Sigmoid colon (tissue), 7 donors: ENCODE data around the gene VPREB1. TPM values are rescaled to one million over a fixed set of nuclear protein-coding genes. Genes with fewer than 3 reads are reported as not detected.

Experiments
- DNase-seq: peaks from one replicate; pipeline ENCODE4 v3.0.0-alpha.2; 2019
- H3K27ac ChIP-seq, 4 donors: fragments of 200-600 bp; sonication (generic); one replicate each; pipeline ENCODE4 v1.5.1; 2016 to 2019; ENCODE audit warnings: mild to moderate bottlenecking in 1 of 4
- H3K27me3 ChIP-seq, 3 donors: fragments of 200-600 bp; sonication (generic); one replicate each; pipeline ENCODE4 v1.5.1; 2019; ENCODE audit warnings: mild to moderate bottlenecking in 1 of 3
- H3K36me3 ChIP-seq, 4 donors: fragments of 200-600 bp; sonication (generic); one replicate each; pipeline ENCODE4 v1.5.1; 2016 to 2019
- H3K4me1 ChIP-seq, 4 donors: fragments of 200-600 bp; sonication (generic); one replicate each; pipeline ENCODE4 v1.5.1; 2017 to 2019
- H3K4me3 ChIP-seq, 4 donors: fragments of 200-600 bp; sonication (generic); one replicate each; pipeline ENCODE4 v1.5.1; 2017 to 2019; ENCODE audit warnings: mild to moderate bottlenecking in 2 of 4, moderate library complexity in 1 of 4
- H3K9me3 ChIP-seq, 4 donors: fragments of 200-600 bp in 3 of 4; sonication (generic) in 3 of 4; one replicate each; pipeline versions ENCODE4 v1.5.1 to v1.6.1; 2013 to 2019
- EP300 ChIP-seq, 4 donors: sonication (generic); formaldehyde crosslinking; IDR thresholded peaks; one replicate each; pipeline ENCODE4 v1.6.1; 2017; ENCODE audit warnings: antibody characterized with exemption in 4 of 4
- POLR2A ChIP-seq, 2 donors: fragments of 450-650 bp; IDR thresholded peaks; one replicate each; pipeline ENCODE4 v1.6.1; 2016; ENCODE audit warnings: antibody characterized with exemption in 2 of 2, mild to moderate bottlenecking in 2 of 2, moderate library complexity in 2 of 2
- POLR2AphosphoS5 ChIP-seq, 4 donors: sonication (generic); formaldehyde crosslinking; IDR thresholded peaks; one replicate each; pipeline ENCODE4 v1.6.1; 2017; ENCODE audit warnings: antibody characterized with exemption in 4 of 4
- WGBS, 2 donors: extraction: QIAGEN DNeasy Blood & Tissue Kit; methylation state at CpG; one replicate each; pipeline ENCODE4 v1.1.7; 2013; 5-methylcytosine and 5-hydroxymethylcytosine counted together
- intact Hi-C: fragments of 100-400 bp; cut with DNase I; formaldehyde crosslinking; loops from one replicate; pipeline ENCODE4 v1.15.1; 2023
- polyA plus RNA-seq, 3 donors: library from polyadenylated mRNA; stranded (reverse); fragments of 200-250 nt; gene quantifications; one replicate each; pipeline ENCODE4 v1.2.3, GENCODE V29; 2013
- total RNA-seq, 4 donors: library from RNA; depleted of rRNA; stranded (reverse); fragments of >200 nt; gene quantifications; one replicate each; pipeline ENCODE4 v1.1.0, GENCODE V29; 2016
- TF ChIP-seq, protein P1 (sequence below), 4 experiments: fragments of 450-650 bp in 3 of 4; fragments of 200-600 bp in 1 of 4; IDR thresholded peaks; one replicate each; pipeline ENCODE4 v1.5.1; 2016 to 2019; ENCODE audit warnings: antibody characterized with exemption in 4 of 4, mild to moderate bottlenecking in 3 of 4, moderate library complexity in 2 of 4
- donor health status: healthy with polysubstance abuse.
- donor health status: Bipolar disorder and iron deficiency.
- donor health status: healthy.

The VPREB1 gene
- total and polyA plus RNA-seq, 7 donors: 1.9 TPM; not detected in 6

DNA sequence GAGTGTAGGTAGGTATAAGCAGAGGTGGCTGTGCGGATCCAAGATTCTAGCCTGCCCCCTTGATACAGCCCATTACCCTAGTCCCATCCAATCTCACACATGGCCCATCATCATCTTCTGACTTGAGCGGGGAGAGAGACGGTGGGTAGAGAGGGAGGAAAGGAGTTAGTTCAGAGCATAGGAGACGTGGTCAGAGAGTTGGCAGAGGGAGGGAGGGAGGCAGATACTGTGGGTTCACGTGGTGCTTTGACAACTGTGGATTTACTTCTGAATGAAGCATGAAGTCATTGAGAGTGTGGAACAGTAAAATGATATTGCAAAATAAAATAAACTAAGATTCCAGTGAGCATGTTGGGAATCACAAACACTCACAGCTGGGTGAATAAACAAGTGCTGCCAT is 31.4 kb upstream of the VPREB1 start:
- DNase-seq: no peak
- intact Hi-C loops: no loop called here
- H3K27me3 ChIP-seq: peaks cover 0 to 21% (median 0%) of the 10 kb centered on the region in 3 donors
- no peak overlapping the region for H3K4me3 ChIP-seq
- WGBS, 2 donors: 39 to 45% methylated on average over 5 of the region's 5 CpGs
- H3K4me1 ChIP-seq: no peaks in the 10 kb centered on the region
- no peak overlapping the region for H3K27ac ChIP-seq
- TF ChIP-seq, protein P1, sequence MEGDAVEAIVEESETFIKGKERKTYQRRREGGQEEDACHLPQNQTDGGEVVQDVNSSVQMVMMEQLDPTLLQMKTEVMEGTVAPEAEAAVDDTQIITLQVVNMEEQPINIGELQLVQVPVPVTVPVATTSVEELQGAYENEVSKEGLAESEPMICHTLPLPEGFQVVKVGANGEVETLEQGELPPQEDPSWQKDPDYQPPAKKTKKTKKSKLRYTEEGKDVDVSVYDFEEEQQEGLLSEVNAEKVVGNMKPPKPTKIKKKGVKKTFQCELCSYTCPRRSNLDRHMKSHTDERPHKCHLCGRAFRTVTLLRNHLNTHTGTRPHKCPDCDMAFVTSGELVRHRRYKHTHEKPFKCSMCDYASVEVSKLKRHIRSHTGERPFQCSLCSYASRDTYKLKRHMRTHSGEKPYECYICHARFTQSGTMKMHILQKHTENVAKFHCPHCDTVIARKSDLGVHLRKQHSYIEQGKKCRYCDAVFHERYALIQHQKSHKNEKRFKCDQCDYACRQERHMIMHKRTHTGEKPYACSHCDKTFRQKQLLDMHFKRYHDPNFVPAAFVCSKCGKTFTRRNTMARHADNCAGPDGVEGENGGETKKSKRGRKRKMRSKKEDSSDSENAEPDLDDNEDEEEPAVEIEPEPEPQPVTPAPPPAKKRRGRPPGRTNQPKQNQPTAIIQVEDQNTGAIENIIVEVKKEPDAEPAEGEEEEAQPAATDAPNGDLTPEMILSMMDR (IDR thresholded peaks at IDR 0.05): no peak
- TF ChIP-seq EP300 (IDR thresholded peaks at IDR 0.05): no peak
- TF ChIP-seq POLR2A (IDR thresholded peaks at IDR 0.05): no peak
- TF ChIP-seq POLR2AphosphoS5 (IDR thresholded peaks at IDR 0.05): no peak
- no peaks in the 10 kb centered on the region for H3K9me3 ChIP-seq
- H3K36me3 ChIP-seq: no peaks in the 10 kb centered on the region

DNA sequence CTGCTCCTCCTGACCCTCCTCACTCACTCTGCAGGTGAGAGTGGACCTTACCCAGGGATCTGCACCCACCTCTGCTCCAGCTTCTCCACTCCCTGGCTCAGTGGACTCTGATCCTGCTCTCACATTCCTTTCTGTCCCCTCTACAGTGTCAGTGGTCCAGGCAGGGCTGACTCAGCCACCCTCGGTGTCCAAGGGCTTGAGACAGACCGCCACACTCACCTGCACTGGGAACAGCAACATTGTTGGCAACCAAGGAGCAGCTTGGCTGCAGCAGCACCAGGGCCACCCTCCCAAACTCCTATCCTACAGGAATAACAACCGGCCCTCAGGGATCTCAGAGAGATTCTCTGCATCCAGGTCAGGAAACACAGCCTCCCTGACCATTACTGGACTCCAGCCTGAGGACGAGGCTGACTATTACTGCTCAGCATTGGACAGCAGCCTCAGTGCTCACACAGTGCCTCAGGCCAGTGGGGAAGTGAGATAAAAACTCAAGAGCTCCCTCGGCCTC is 29.7 kb upstream of the VPREB1 start:
- TF ChIP-seq, protein P1 (IDR thresholded peaks at IDR 0.05): no peak
- no peak for TF ChIP-seq POLR2A (IDR thresholded peaks at IDR 0.05)
- no peak for DNase-seq
- Histone ChIP-seq H3K36me3 (no peaks in the 10 kb centered on the region), H3K4me3 (no peak overlapping the region), H3K9me3 (no peaks in the 10 kb centered on the region), H3K27me3 (peaks cover 0 to 13% (median 0%) of the 10 kb centered on the region in 3 donors), H3K27ac (no peak overlapping the region), H3K4me1 (no peaks in the 10 kb centered on the region)
- WGBS, 2 donors: 72 to 74% methylated on average over 5 of the region's 5 CpGs
- intact Hi-C loops: no loop called here

- 65 to 73% methylated on average over 5 of the region's 5 CpGs for whole genome bisulfite sequencing, 2 donors
- no peak overlapping the region for H3K27ac ChIP-seq
- H3K9me3 ChIP-seq: no peaks in the 10 kb centered on the region
- intact Hi-C loops: no loop called here
- peaks cover 0 to 3% (median 0%) of the 10 kb centered on the region in 3 donors for H3K27me3 ChIP-seq
- H3K4me1 ChIP-seq: no peaks in the 10 kb centered on the region
- H3K4me3 ChIP-seq: no peak overlapping the region
- DNase-seq: no peak
- TF ChIP-seq EP300 (IDR thresholded peaks at IDR 0.05): no peak
- no peaks in the 10 kb centered on the region for H3K36me3 ChIP-seq
Observed at GRCh38 chr22:22215659-22216449, 28.7 kb upstream of the VPREB1 start.

DNA sequence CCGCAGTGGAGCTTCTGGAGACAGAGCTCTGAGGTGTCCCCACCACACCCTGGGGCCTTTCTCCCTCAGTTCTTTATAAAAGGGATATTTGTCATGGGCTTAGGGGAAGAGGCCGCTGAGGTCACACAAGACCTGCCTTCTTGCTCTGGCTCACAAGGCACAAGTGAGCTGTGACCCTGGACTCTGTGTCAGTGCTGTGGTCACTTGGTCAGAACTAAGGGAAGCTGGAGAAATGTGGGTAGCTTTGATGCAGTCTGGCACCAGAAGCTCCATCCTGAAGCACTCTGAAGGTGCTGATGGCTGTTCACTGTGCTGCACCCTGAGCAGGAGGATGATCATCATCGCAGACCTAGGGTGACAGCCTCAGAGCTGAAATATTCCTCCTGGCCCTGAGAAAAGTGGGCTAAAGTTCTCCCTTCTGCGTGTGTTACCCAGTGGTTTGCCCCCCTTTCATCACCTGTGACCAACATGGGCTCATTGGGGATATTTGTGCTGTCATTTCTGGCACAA is 28.1 kb upstream of the VPREB1 start:
- Histone ChIP-seq H3K27me3 (no peaks in the 10 kb centered on the region), H3K9me3 (no peaks in the 10 kb centered on the region), H3K36me3 (no peaks in the 10 kb centered on the region), H3K4me1 (no peaks in the 10 kb centered on the region), H3K4me3 (no peak overlapping the region), H3K27ac (no peak overlapping the region)
- intact Hi-C loops: no loop called here
- TF ChIP-seq POLR2A (IDR thresholded peaks at IDR 0.05) (no peak), POLR2AphosphoS5 (IDR thresholded peaks at IDR 0.05) (no peak)
- 83 to 91% methylated on average over 4 of the region's 4 CpGs for WGBS, 2 donors
- DNase-seq: no peak

DNA sequence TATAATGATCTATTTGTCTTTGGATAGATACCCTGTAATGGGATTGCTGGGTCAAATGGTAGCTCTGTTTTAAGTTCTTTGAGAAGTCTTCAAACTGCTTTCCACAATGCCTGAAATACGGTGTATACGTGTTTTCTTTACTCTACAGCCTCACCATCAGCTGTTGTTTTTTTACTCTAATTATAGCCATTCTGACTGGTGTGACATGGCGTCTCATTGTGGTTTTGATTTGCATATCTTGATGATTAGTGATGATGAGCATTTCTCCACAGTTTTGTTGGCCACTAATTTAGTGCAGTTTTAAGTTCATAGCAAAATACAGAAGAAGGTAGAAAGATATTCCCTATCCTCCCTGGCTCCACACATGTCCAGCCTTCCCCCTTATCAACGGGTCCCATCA is 26.3 kb upstream of the VPREB1 start:
- WGBS, 2 donors: 19 to 20% methylated on average over 4 of the region's 4 CpGs

More for the DNA sequence above, 26.3 kb upstream of the VPREB1 start:
- Histone ChIP-seq H3K4me3 (no peak overlapping the region), H3K27me3 (no peaks in the 10 kb centered on the region), H3K9me3 (no peaks in the 10 kb centered on the region), H3K36me3 (no peaks in the 10 kb centered on the region), H3K27ac (no peak overlapping the region), H3K4me1 (no peaks in the 10 kb centered on the region)
- TF ChIP-seq, protein P1 (IDR thresholded peaks at IDR 0.05): no peak
- TF ChIP-seq EP300 (IDR thresholded peaks at IDR 0.05): no peak
- no peak for TF ChIP-seq POLR2A (IDR thresholded peaks at IDR 0.05)
- TF ChIP-seq POLR2AphosphoS5 (IDR thresholded peaks at IDR 0.05): no peak
- no peak for DNase-seq
- intact Hi-C loops: no loop called here
